GM19468 (cell line): ENCODE results near the gene HOXA6.

ENCODE experiments used
- ATAC-seq: cut with Tn5 transposase; IDR thresholded peaks from one replicate; pipeline ENCODE4 v1.9.1; 2021; ENCODE audit warnings: mild to moderate bottlenecking, moderate library complexity, moderate number of reproducible peaks; ENCODE audit not compliant: unreplicated experiment; ENCODE audit errors: extremely low read depth

HOXA6 gene

DNA sequence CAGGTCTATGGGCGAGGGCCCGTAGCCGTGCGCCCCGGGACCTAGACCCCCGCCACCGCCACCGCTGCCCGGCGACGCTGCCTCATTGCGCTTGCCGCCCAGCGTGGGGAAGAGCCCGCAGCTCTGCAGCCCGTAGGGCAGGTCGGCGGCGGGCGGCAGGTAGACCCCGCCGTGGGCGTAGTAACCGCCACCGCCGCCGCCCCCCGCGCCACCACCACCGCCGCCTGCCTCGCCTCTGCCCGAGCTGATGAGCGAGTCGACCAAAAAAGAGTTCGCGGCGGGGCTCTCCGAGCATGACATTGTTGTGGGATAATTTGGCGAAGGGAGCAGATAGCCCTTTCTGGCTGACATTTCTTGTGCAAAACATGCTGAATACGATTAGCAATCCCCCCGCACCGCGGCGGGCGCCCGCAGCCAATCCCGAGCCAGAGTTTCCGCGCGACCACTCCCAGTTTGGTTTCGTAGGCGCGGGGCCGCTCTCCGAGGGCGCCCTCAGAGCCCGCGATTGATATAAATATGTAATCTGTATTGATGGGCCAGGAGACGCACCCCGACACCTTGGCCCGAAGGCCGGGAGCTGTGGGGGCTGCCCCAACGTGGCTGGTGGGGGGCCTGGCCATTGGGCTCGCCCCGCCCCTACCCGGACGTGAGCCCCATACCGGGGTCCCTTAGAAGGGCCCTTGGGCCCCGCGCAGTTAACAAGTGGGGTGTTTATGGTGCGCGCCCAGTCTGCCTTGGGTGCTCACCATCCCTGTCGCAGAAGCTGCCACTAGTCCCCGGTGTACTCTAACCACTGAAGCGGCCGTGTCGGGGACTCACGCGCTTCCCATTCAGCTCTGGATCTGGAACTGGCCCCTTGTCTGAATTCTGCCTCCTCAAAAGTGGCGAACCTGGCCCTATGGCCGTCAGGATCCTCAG, 26.6 kb upstream of the HOXA6 start, which contains the start of gene HOXA10:
HOXA10 (minus strand) TSS at position 365 of the 918 bp plus-strand sequence; CDS start at position 351, 14 bp downstream.
- ATAC-seq, result no peak

DNA sequence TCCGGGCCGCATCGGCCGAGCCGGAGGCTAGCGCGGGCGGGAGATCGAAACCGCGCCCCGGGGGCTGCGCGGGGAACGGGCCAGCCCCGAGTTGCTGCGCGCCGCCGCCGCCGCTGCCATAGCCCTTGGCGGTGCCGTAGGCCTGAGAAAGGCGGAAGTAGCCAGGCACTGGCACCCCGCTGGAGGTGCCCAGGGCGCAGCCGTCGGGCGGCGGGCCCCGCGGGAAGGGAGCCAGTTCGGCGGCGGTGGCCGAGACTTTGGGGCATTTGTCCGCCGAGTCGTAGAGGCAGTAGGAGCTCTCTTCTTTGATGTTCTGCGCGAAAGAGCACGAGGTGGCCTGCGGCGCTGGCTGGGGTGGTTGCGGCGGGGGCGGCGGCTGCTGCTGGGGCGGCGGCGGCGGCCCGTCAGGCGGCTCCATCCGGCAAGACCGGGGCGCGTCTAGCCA, 26.0 kb upstream of the HOXA6 start:
- no peak for ATAC-seq

- ATAC-seq, result no peak
These were observed 25.4 kb upstream of the HOXA6 start for GRCh38 chr7:27172823-27173510.

GRCh38 chr7:27172315-27172774, 24.8 kb upstream of the HOXA6 start:
- no peak for ATAC-seq

- ATAC-seq, result no peak
These were observed 24.2 kb upstream of the HOXA6 start for GRCh38 chr7:27171637-27172314.

- ATAC-seq, result no peak
These were observed 23.7 kb upstream of the HOXA6 start for GRCh38 chr7:27171325-27171636.

- no peak for ATAC-seq
These were observed 23.1 kb upstream of the HOXA6 start for GRCh38 chr7:27170426-27171324.

- ATAC-seq, result no peak
These were observed 22.3 kb upstream of the HOXA6 start for GRCh38 chr7:27169658-27170425.

DNA sequence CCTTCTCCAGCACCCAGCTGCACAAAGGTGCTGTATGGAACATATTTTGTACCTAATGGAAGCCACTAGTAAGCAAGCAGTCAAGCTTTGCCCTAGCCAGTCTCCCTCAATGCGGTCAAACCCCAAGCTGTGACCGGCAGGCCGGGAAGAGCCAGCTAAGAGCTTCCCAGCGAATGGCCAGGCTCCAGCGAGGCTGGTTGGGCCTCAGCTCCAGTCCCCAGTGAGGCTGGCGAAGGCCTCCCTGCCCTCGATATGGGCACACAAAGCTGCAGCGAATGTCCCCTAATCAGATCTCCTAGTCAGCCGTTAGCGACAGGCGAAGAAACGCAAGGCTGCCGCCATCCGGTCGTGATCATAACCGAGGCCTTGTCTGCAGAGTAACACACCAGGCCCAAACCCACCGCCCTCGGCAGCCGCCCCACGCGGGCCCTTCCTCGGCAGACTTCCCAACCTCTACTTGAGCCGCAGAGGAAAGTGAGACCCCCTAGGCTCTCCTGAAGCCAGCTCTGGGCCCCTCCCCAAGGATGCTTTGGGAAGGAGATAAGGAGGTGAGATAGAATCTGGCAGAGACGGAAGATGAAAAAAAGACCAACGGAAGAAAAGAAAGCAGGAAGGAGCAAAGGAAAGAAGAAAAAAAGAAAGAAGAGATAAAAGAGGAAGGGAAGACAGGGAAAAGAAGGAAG, 20.8 kb upstream of the HOXA6 start:
- no peak for ATAC-seq

GRCh38 chr7:27167916-27168264, 20.3 kb upstream of the HOXA6 start:
- no peak for ATAC-seq

GRCh38 chr7:27166531-27167505, 19.2 kb upstream of the HOXA6 start:
- no peak for ATAC-seq

- no peak for ATAC-seq
These were observed 18.5 kb upstream of the HOXA6 start for GRCh38 chr7:27165996-27166530.

GRCh38 chr7:27165089-27165995, 17.8 kb upstream of the HOXA6 start, which contains the start of gene HOXA9:
Gene HOXA9, minus strand, starts transcription at chr7:27165537. Its CDS starts 80 bp downstream, at chr7:27165457.
- ATAC-seq, result no peak

GRCh38 chr7:27164367-27165088, 17.0 kb upstream of the HOXA6 start:
- no peak for ATAC-seq

DNA sequence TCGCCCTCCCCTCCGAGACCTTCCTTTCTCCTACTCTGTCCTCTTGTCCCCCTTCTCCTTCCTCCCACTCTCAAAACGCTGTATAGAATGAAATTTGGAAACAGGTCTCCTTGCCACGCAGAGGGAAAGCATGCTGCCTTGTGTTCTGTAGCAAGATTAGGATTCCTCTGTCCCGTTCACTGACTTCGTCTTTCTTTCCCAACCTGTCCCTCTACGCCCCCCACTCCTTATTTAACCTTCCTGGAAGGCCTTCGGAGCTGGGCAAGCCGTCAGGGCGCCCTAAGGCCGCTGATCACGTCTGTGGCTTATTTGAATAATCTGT, 16.4 kb upstream of the HOXA6 start:
- no peak for ATAC-seq
